Neutrophil (primary cell): ENCODE measurements around the gene BTRC.
"Not testable (repeated sequence)": the region's sequence is repeated elsewhere in the genome, so short reads cannot be mapped to it uniquely, and the experiment has no call there.

Source experiments
- H3K27ac ChIP-seq: fragments of 200-600 bp; sonication (generic); 2 replicates; pipeline ENCODE4 v1.5.1; 2016; ENCODE audit warnings: mild to moderate bottlenecking, moderate library complexity
- H3K27me3 ChIP-seq: fragments of 200-600 bp; sonication (generic); 2 replicates; pipeline ENCODE4 v1.6.0; 2016; ENCODE audit warnings: mild to moderate bottlenecking
- H3K36me3 ChIP-seq: fragments of 200-600 bp; sonication (generic); 2 replicates; pipeline ENCODE4 v1.5.1; 2017
- H3K4me1 ChIP-seq, 2 experiments: fragments of 200-600 bp in 1 of 2; sonication (generic) in 1 of 2; 1 replicate in 1 of 2; 2 replicates in 1 of 2; pipeline versions ENCODE4 v1.5.1 to v1.6.1; 2013 to 2016; ENCODE audit warnings: low read depth in 1 of 2, low read length in 1 of 2, mild to moderate bottlenecking in 1 of 2, moderate library complexity in 1 of 2; ENCODE audit not compliant: control insufficient read depth in 1 of 2, insufficient read depth in 1 of 2
- H3K4me3 ChIP-seq, 2 experiments: fragments of 200-600 bp in 1 of 2; sonication (generic) in 1 of 2; 1 replicate in 1 of 2; 2 replicates in 1 of 2; pipeline ENCODE4 v1.5.1; 2013 to 2016; ENCODE audit warnings: low read depth in 1 of 2, low read length in 1 of 2, mild to moderate bottlenecking in 1 of 2, moderate library complexity in 1 of 2
- H3K9me3 ChIP-seq: fragments of 200-600 bp; sonication (generic); 2 replicates; pipeline ENCODE4 v1.5.1; 2016
- CTCF ChIP-seq: fragments of 200-600 bp; sonication (generic); IDR thresholded peaks from 2 replicates; pipeline ENCODE4 v1.5.1; 2016; ENCODE audit warnings: antibody characterized with exemption

Gene BTRC

GRCh38 chr10:101587725-101588653, 234.0 kb downstream of the BTRC start, which contains the start of the genes DPCD and POLL:
Gene DPCD (plus strand): TSS chr10:101588321. CDS start chr10:101588337, 16 bp downstream.
Gene POLL (minus strand): TSS chr10:101588257. CDS start chr10:101587360, 897 bp downstream.
- peaks cover 14 to 15% of the 10 kb centered on the region in 2 experiments for H3K4me1 ChIP-seq
- peaks cover 19% of the 10 kb centered on the region for H3K36me3 ChIP-seq
- no peak for TF ChIP-seq CTCF
- H3K27ac ChIP-seq = peak within 1 kb of the TSS; percentile 24
- H3K27me3 ChIP-seq = no peaks in the 10 kb centered on the region
- H3K4me3 ChIP-seq = peak within 1 kb of the TSS; percentile 84 to 95
- H3K9me3 ChIP-seq = no peaks in the 10 kb centered on the region

GRCh38 chr10:101588879-101589278, 234.9 kb downstream of the BTRC start:
- H3K4me3 ChIP-seq = peak overlapping the region; percentile 84 to 95
- H3K36me3 ChIP-seq = peaks cover 10% of the 10 kb centered on the region
- H3K9me3 ChIP-seq = no peaks in the 10 kb centered on the region
- H3K27ac ChIP-seq = no peak overlapping the region
- no peaks in the 10 kb centered on the region for H3K27me3 ChIP-seq
- no peak for TF ChIP-seq CTCF
- H3K4me1 ChIP-seq = peaks cover 19 to 21% of the 10 kb centered on the region in 2 experiments

DNA sequence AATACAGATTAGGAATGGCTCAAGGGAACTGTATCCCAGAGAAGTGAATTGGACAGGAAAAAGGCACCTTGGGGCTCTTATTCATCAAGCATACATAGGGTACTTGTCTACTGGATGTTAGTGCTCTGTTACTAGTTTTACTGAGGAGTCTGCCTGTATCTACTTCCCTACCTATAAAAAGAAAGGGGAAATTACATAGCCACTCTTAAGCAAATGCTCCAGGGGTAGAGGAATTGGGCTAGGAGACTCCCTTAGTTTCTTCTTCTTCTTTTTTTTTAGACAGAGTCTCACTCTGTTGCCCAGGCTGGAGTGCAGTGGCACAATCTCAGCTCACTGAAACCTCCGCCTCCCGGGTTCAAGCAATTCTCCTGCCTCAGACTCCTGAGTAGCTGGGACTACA, 239.4 kb downstream of the BTRC start:
- not testable (repeated sequence) for H3K36me3 ChIP-seq, H3K9me3 ChIP-seq, H3K27me3 ChIP-seq, H3K27ac ChIP-seq, H3K4me3 ChIP-seq
- peaks cover 12 to 13% of the 10 kb centered on the region in 2 experiments for H3K4me1 ChIP-seq

- Histone ChIP-seq H3K27me3 (no peaks in the 10 kb centered on the region), H3K4me3 (no peak overlapping the region), H3K9me3 (no peaks in the 10 kb centered on the region), H3K4me1 (peaks cover 5 to 6% of the 10 kb centered on the region in 2 experiments), H3K27ac (no peak overlapping the region), H3K36me3 (no peaks in the 10 kb centered on the region)
- TF ChIP-seq CTCF = no peak
Measured at GRCh38 chr10:101595591-101596433, 241.8 kb downstream of the BTRC start.

DNA sequence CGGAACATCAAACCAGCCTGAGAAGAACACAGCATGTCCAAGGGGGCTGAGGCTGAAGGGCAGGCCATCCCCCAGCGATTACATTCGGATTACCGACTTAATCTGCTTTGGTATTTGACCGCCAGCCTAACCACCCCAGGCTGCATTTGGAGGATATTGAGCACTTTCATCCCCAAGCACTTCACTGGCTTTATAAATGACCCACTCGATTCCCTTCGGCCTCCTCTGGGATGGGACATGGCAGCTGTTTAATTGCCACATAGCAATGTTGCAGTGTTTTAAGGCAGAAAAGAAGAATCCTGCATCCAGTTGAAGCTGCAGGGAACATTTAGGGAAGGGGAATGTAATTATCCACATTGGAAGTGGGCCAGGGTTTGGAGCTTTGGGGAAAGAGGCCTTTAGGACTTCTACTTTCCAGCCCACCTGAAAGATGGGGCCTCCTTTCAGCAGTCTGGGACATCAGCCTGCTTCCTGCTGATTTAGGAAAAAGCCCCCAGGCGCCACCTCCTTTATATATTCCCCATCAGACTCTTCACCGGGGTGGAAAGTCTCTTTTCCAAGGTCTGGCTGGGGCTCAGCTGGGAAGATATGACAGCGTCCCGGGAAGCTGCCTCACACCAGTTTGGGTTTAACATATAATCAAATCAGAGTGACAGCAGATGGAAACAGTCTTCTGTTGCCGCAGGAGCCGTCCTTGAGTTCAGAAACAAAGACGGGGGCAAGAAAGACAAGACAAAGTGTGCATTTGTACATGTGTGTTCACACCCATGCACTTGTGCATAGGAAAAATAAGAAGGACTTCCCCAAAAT, 243.3 kb downstream of the BTRC start:
- H3K27ac ChIP-seq = no peak overlapping the region
- TF ChIP-seq CTCF = no peak
- H3K9me3 ChIP-seq = no peaks in the 10 kb centered on the region
- no peaks in the 10 kb centered on the region for H3K27me3 ChIP-seq
- H3K36me3 ChIP-seq = no peaks in the 10 kb centered on the region
- H3K4me3 ChIP-seq = no peak overlapping the region
- peaks cover 5 to 6% of the 10 kb centered on the region in 2 experiments for H3K4me1 ChIP-seq
